ENCODE measurements around the gene ATP9B.

DNA sequence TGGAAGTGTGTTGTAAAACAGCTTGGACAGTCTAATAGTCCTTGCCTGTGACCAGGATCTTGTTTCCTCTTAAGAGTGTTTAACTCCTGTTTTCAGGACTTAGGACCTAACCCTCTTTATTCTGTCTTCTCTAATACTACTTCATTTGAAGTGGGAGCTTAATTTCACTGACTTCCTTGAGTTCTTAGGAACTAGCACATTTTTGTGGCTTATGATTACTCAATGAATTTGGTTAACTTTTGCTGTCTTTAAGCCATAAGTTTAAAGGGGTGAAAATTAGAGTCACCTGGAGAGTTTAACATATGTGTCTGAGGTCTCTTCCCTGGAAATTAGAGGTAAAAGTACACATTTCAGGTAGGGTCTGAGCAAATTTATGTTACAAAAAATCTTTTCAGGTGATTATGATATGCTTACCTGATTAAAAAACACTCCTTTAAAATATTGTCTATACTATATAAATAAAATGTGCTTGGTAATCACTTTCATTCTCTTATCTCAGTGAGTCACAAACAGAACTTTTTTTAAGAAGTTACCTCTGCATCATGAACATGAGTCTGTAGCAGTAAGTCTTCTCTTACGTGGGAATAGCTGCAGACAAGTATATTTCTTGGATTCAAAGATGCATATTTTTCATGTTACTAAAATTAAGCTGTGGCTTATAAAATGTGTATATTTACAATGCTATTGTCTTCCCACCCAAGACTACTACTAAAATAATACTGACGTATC lies 52.7 kb downstream of the ATP9B start:
- TF ChIP-seq CTCF (IDR thresholded peaks at IDR 0.05 in 2 of 3, conservative IDR thresholded peaks at IDR 0.05 in 1 of 3; ENCODE audit: borderline replicate concordance in 1 of 3, insufficient read depth in 1 of 3, low read depth in 2 of 3, low read length in 2 of 3) = no peak
- TF ChIP-seq, protein P1, sequence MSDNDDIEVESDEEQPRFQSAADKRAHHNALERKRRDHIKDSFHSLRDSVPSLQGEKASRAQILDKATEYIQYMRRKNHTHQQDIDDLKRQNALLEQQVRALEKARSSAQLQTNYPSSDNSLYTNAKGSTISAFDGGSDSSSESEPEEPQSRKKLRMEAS (IDR thresholded peaks at IDR 0.05) = no peak
- TF ChIP-seq CEBPB (IDR thresholded peaks at IDR 0.05; ENCODE audit: low read depth) = no peak

All from HCT116 (cell line).